SK-N-SH (cell line): ENCODE measurements around the gene MAP2K3. TPM values are rescaled to one million over a fixed set of nuclear protein-coding genes. Genes with fewer than 3 reads are reported as not detected.

Source experiments
- CTCF ChIA-PET: fragments of 300-600, 350-600 bp; formaldehyde crosslinking; extraction: SDS; loops from one replicate; lab custom pipeline; 2021; lab: Yijun Ruan, JAX
- POLR2A ChIA-PET: fragments of 350-600 bp; sonication (Branson Sonifier 250); formaldehyde crosslinking; extraction: SDS; loops from one replicate; lab custom pipeline; 2020; ENCODE audit warnings: antibody characterized with exemption, inconsistent platforms; lab: Yijun Ruan, JAX
- DNase-seq: peaks from one replicate; pipeline ENCODE4 v3.0.0; 2012
- H2AFZ ChIP-seq: fragments of 200-600 bp; sonication (generic); 2 replicates; pipeline ENCODE4 v1.8.1; 2016; ENCODE audit warnings: antibody characterized with exemption, mild to moderate bottlenecking, low read depth
- H3F3A ChIP-seq: fragments of 200-600 bp; sonication (generic); replicated peaks from 2 replicates; pipeline ENCODE3; 2016; ENCODE audit warnings: antibody characterized with exemption, mild to moderate bottlenecking; ENCODE audit not compliant: insufficient read depth
- H3K27ac ChIP-seq, 2 experiments: fragments of 200-500 bp in 1 of 2; fragments of 200-600 bp in 1 of 2; sonication (Bioruptor generic) in 1 of 2; sonication (generic), shearing (Covaris generic) in 1 of 2; 2 replicates each; pipeline versions ENCODE4 v1.5.1 to v1.6.1; 2014 to 2016; ENCODE audit warnings: low read depth in 2 of 2, inconsistent platforms in 1 of 2, low read length in 1 of 2, mild to moderate bottlenecking in 1 of 2, mixed read lengths in 1 of 2
- H3K27me3 ChIP-seq: fragments of 200-600 bp; sonication (generic), shearing (Covaris generic); 2 replicates; pipeline ENCODE4 v1.6.1; 2016; ENCODE audit warnings: mixed run types; ENCODE audit not compliant: insufficient read depth
- H3K36me3 ChIP-seq, 2 experiments: fragments of 200-500 bp in 1 of 2; fragments of 200-600 bp in 1 of 2; sonication (Bioruptor generic) in 1 of 2; sonication (generic) in 1 of 2; replicated peaks in 1 of 2; 2 replicates each; pipeline versions ENCODE3 to v1.5.1; 2014 to 2016; ENCODE audit warnings: low read length in 1 of 2, mild to moderate bottlenecking in 1 of 2; ENCODE audit not compliant: insufficient read depth in 2 of 2, control insufficient read depth in 1 of 2
- H3K4me1 ChIP-seq, 2 experiments: fragments of 200-500 bp in 1 of 2; fragments of 200-600 bp in 1 of 2; sonication (Bioruptor generic) in 1 of 2; sonication (generic), shearing (Covaris generic) in 1 of 2; 2 replicates each; pipeline versions ENCODE4 v1.5.1 to v1.6.1; 2014 to 2016; ENCODE audit warnings: low read depth in 1 of 2, low read length in 1 of 2, mixed run types in 1 of 2; ENCODE audit not compliant: insufficient read depth in 2 of 2, control insufficient read depth in 1 of 2
- H3K4me2 ChIP-seq: fragments of 200-600 bp; sonication (generic), shearing (Covaris generic); 2 replicates; pipeline ENCODE4 v1.6.1; 2017; ENCODE audit warnings: mixed run types
- H3K4me3 ChIP-seq, 2 experiments: fragments of 200-500 bp in 1 of 2; fragments of 200-600 bp in 1 of 2; sonication (Bioruptor generic) in 1 of 2; sonication (generic), shearing (Covaris generic) in 1 of 2; 2 replicates each; pipeline versions ENCODE4 v1.5.1 to v1.8.1; 2014 to 2016; ENCODE audit warnings: low read depth in 2 of 2, inconsistent platforms in 1 of 2, low read length in 1 of 2, mild to moderate bottlenecking in 1 of 2, mixed read lengths in 1 of 2, moderate library complexity in 1 of 2
- H3K79me2 ChIP-seq: fragments of 200-600 bp; sonication (generic); 2 replicates; pipeline ENCODE4 v1.8.1; 2017; ENCODE audit warnings: mild to moderate bottlenecking; ENCODE audit not compliant: insufficient read depth
- H3K9ac ChIP-seq: fragments of 200-600 bp; sonication (generic); 2 replicates; pipeline ENCODE4 v1.6.1; 2017; ENCODE audit warnings: mixed run types
- H3K9me2 ChIP-seq: fragments of 200-600 bp; sonication (generic); 2 replicates; pipeline ENCODE4 v1.6.1; 2017; ENCODE audit warnings: mixed run types
- H3K9me3 ChIP-seq: fragments of 200-600 bp; sonication (generic); 2 replicates; pipeline ENCODE4 v1.6.1; 2017; ENCODE audit warnings: mixed run types, mild to moderate bottlenecking, moderate library complexity
- H4K20me1 ChIP-seq: fragments of 200-600 bp; sonication (generic); 2 replicates; pipeline ENCODE4 v1.6.1; 2017; ENCODE audit warnings: mild to moderate bottlenecking, mixed run types; ENCODE audit not compliant: insufficient read depth
- EP300 ChIP-seq, 2 experiments: IDR thresholded peaks; 2 replicates each; pipeline versions ENCODE4 v1.4.0 to v1.6.1; 2012; ENCODE audit warnings: borderline replicate concordance in 1 of 2, low read depth in 1 of 2, low read length in 1 of 2
- EZH2phosphoT487 ChIP-seq: fragments of 200-600 bp; sonication (generic); IDR thresholded peaks from 2 replicates; pipeline ENCODE4 v1.6.1; 2017; ENCODE audit warnings: low read depth, mixed run types, mild to moderate bottlenecking, antibody characterized with exemption, moderate library complexity, borderline replicate concordance
- FOSL2 ChIP-seq: IDR thresholded peaks from 2 replicates; pipeline ENCODE4 v1.4.0; 2012; ENCODE audit warnings: low read depth, mild to moderate bottlenecking, moderate library complexity, borderline replicate concordance
- FOXJ3 ChIP-seq: sonication (generic); formaldehyde crosslinking; IDR thresholded peaks from 2 replicates; pipeline ENCODE4 v1.5.1; 2020; ENCODE audit warnings: mild to moderate bottlenecking, missing genetic modification reagents
- GABPA ChIP-seq: IDR thresholded peaks from 2 replicates; pipeline ENCODE4 v1.4.0; 2012; ENCODE audit warnings: low read depth, mild to moderate bottlenecking
- MEF2A ChIP-seq: IDR thresholded peaks from 2 replicates; pipeline ENCODE4 v1.4.0; 2012; ENCODE audit warnings: low read depth, borderline replicate concordance
- MXI1 ChIP-seq: IDR thresholded peaks from 2 replicates; pipeline ENCODE4 v1.6.1; 2012; ENCODE audit warnings: mild to moderate bottlenecking, low read depth, low read length, improper control_type of control experiment
- NFIC ChIP-seq: IDR thresholded peaks from 2 replicates; pipeline ENCODE4 v1.4.0; 2012; ENCODE audit warnings: borderline replicate concordance
- NRF1 ChIP-seq: IDR thresholded peaks from 2 replicates; pipeline ENCODE4 v1.6.1; 2012; ENCODE audit warnings: low read depth, mild to moderate bottlenecking, low read length
- RAD21 ChIP-seq: IDR thresholded peaks from 2 replicates; pipeline ENCODE4 v1.6.1; 2012; ENCODE audit warnings: mild to moderate bottlenecking, low read length
- RXRA ChIP-seq: IDR thresholded peaks from 2 replicates; pipeline ENCODE4 v1.4.0; 2012; ENCODE audit warnings: low read depth, mild to moderate bottlenecking, borderline replicate concordance
- SIN3A ChIP-seq: IDR thresholded peaks from 2 replicates; pipeline ENCODE4 v1.6.1; 2012; ENCODE audit warnings: low read depth, mild to moderate bottlenecking, low read length, moderate library complexity, borderline replicate concordance
- TAF1 ChIP-seq: IDR thresholded peaks from 2 replicates; pipeline ENCODE4 v1.6.1; 2012; ENCODE audit warnings: low read depth, mild to moderate bottlenecking, low read length, moderate library complexity, borderline replicate concordance
- YY1 ChIP-seq: IDR thresholded peaks from 2 replicates; pipeline ENCODE4 v1.4.0; 2012; ENCODE audit warnings: low read depth, mild to moderate bottlenecking
- WGBS: methylation state at CpG from one replicate; pipeline ENCODE4 v1.1.6; 2017; ENCODE audit warnings: low lambda C conversion rate; 5-methylcytosine and 5-hydroxymethylcytosine counted together
- polyA plus RNA-seq, 3 experiments: library from polyadenylated mRNA; depleted of rRNA; stranded (reverse); fragments of >200 nt; gene quantifications; 2 replicates each; pipeline ENCODE4 v1.2.3, GENCODE V29; 2012
- TF ChIP-seq, protein P1 (sequence below): IDR thresholded peaks from 2 replicates; pipeline ENCODE4 v1.4.0; 2012; ENCODE audit warnings: low read depth, borderline replicate concordance
- TF ChIP-seq, protein P2 (sequence below): IDR thresholded peaks from 2 replicates; pipeline ENCODE4 v1.4.0; 2012; ENCODE audit warnings: low read depth
- TF ChIP-seq, protein P3 (sequence below): fragments of 150-350 bp; IDR thresholded peaks from 2 replicates; pipeline ENCODE4 v1.6.1; 2016; ENCODE audit warnings: mild to moderate bottlenecking, low read depth, low read length
- TF ChIP-seq, protein P4 (sequence below): fragments of 150-350 bp; IDR thresholded peaks from 2 replicates; pipeline ENCODE4 v1.6.1; 2017; ENCODE audit warnings: antibody characterized with exemption, low read length, low read depth, borderline replicate concordance

Gene MAP2K3
- polyA plus RNA-seq, 1 of the 3 experiments (the other 2 are of a cell fraction) = 30.0 TPM

DNA sequence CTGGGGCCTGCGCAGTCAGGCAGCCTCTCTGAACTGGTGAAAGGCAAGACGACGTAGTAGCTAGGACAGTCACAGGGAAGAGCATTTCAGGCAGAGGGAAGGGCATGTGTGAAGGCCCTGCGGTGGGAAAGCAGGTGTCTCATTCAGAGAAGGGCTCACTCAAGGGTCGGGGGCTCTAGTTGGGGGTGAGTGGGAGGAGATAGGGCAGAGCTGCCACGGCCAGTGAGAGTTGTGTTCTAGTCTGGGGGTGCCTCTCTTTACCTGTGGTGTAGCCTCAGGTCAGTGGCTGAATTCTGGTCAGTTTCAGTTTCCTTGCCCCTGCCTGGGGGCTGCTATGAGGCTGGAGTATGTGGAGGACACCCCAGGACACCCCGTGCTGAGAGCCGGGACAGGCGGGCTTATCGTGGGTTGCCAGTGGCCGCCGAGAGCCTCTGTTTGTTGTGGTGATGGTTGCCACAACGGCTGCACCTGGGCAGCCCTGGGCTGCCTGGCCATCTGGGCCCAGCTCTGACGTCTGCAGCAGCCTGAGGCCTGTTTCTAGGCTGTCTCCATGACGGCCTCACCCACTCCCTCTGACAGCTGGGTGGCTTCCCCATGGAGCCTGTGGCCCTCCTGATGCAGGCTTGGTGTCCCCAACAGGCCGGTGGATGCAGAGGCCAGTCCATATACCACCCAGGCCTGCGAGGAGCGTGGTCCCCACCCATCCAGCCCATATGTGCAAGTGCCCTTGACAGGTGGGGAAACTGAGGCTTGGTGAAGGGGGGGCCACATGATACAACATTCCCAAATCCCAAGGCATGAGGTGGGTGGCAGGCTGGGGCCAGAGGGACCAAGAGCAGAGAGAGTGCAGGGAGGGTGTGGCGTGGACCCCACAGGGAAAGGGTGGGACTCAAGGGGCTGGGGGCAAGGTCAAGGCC, 10.8 kb downstream of the MAP2K3 start:
- peaks cover 3 to 4% of the 10 kb centered on the region in 2 experiments for H3K36me3 ChIP-seq
- no peaks in the 10 kb centered on the region for H3K9me3 ChIP-seq
- no peak overlapping the region for H2AFZ ChIP-seq
- DNase-seq = peak; percentile 79
- peaks cover 8% of the 10 kb centered on the region; the same call in 1 of the 2 replicates for H3K27me3 ChIP-seq
- H4K20me1 ChIP-seq = peaks cover 89% of the 10 kb centered on the region
- WGBS = 40% methylated on average over 19 of the region's 19 CpGs
- no peaks in the 10 kb centered on the region for H3K9me2 ChIP-seq
- no peak overlapping the region for H3K4me3 ChIP-seq
- no peaks in the 10 kb centered on the region for H3F3A ChIP-seq
- peaks cover 87% of the 10 kb centered on the region for H3K79me2 ChIP-seq
- peaks cover 0 to 46% of the 10 kb centered on the region in 2 experiments; a peak in 1 of 4 replicates for H3K4me1 ChIP-seq
- CTCF ChIA-PET = interaction anchor here (0.8 to 2.4 kb wide), 5 partner anchors 10 to 218 kb away, joined by 3 to 8 read pairs (median 4); no protein-coding TSS in a partner anchor
- POLR2A ChIA-PET = interaction anchor here (0.6 kb wide), 1 partner anchor 16 kb away, joined by 3 read pairs; no protein-coding TSS in a partner anchor
- H3K9ac ChIP-seq = no peak overlapping the region
- peak overlapping the region in 1 of 2 experiments; percentile 43; a peak in 2 of 4 replicates for H3K27ac ChIP-seq
- TF ChIP-seq GABPA (no peak), EP300 (IDR thresholded peaks at IDR 0.05; ENCODE audit: borderline replicate concordance in 1 of 2, low read depth in 1 of 2, low read length in 1 of 2) (peak in 1 of 2 experiments; percentile 42; a peak in 1 of 4 replicates)
- TF ChIP-seq, all 33 proteins: peak for 1
- H3K4me2 ChIP-seq = no peak overlapping the region

DNA sequence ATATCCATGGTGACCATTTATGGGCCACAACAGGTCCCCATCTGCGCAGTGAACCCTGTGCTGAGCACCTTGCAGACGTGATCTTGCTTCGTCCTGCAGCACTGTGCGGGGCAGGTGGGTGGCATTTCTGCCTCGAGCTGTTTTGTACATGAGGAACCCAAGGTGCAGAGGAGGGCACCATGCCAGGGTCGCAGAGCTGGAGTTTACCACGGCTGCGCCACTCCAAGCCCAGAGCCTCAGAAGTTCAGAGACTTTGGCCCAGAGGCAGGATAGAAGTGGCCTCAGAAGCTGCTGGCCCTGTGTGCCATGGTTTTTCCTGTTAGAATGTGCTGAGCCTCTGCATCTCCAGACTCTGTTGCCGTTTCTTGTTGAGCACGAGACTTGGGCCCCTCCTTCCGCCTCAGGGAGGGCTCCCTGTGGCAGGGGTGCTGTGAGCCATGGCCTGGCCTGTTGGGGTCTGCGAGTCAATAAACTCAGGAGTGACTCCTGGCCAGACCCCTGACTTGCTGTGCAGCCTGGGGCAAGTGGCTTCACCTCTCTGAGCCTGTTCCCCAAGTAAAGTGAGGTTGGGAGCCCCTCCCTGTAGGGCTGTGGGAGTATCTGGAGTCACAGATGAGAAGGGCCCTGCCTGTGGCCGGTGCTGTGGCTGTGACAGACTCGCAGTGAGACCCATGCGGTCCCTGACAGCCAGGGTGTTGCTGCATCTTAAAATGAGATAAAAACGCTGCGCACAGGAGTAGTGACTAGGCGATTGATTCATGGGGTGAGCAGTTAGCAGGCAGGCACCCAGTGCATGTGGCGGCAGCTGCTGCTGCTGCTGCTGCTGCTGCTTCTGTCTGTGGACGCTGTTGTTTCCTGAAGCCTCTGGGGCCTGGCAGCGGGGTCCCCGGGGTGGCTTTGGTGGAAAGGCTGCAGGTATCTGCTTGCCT, 11.8 kb downstream of the MAP2K3 start:
- WGBS = 44% methylated on average over 22 of the region's 22 CpGs
- Histone ChIP-seq H3K27ac (no peak overlapping the region), H3K36me3 (peaks cover 3 to 13% of the 10 kb centered on the region in 2 experiments), H4K20me1 (peaks cover 89% of the 10 kb centered on the region), H3K27me3 (peaks cover 10% of the 10 kb centered on the region; the same call in 1 of the 2 replicates), H2AFZ (no peak overlapping the region), H3K9me2 (no peaks in the 10 kb centered on the region), H3F3A (no peaks in the 10 kb centered on the region), H3K9ac (no peak overlapping the region), H3K4me2 (no peak overlapping the region), H3K79me2 (peaks cover 79% of the 10 kb centered on the region), H3K9me3 (no peaks in the 10 kb centered on the region), H3K4me1 (peaks cover 0 to 51% of the 10 kb centered on the region in 2 experiments; a peak in 1 of 4 replicates), H3K4me3 (no peak overlapping the region)
- DNase-seq = peak; percentile 31
- ChIA-PET CTCF (interaction anchor here (0.8 to 2.4 kb wide), 5 partner anchors 11 to 217 kb away, joined by 3 to 8 read pairs (median 4); no protein-coding TSS in a partner anchor), POLR2A (no interaction called here)
- TF ChIP-seq FOSL2 (no peak), YY1 (no peak), MXI1 (no peak), FOXJ3 (CRISPR knock-in tag) (no peak), RAD21 (no peak), RXRA (no peak), TAF1 (no peak), SIN3A (no peak), EZH2phosphoT487 (no peak), MEF2A (no peak), NRF1 (no peak), NFIC (no peak)
- TF ChIP-seq, protein P1, sequence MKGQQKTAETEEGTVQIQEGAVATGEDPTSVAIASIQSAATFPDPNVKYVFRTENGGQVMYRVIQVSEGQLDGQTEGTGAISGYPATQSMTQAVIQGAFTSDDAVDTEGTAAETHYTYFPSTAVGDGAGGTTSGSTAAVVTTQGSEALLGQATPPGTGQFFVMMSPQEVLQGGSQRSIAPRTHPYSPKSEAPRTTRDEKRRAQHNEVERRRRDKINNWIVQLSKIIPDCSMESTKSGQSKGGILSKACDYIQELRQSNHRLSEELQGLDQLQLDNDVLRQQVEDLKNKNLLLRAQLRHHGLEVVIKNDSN = no peak
- TF ChIP-seq, protein P2, sequence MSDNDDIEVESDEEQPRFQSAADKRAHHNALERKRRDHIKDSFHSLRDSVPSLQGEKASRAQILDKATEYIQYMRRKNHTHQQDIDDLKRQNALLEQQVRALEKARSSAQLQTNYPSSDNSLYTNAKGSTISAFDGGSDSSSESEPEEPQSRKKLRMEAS = no peak
- TF ChIP-seq, protein P3, sequence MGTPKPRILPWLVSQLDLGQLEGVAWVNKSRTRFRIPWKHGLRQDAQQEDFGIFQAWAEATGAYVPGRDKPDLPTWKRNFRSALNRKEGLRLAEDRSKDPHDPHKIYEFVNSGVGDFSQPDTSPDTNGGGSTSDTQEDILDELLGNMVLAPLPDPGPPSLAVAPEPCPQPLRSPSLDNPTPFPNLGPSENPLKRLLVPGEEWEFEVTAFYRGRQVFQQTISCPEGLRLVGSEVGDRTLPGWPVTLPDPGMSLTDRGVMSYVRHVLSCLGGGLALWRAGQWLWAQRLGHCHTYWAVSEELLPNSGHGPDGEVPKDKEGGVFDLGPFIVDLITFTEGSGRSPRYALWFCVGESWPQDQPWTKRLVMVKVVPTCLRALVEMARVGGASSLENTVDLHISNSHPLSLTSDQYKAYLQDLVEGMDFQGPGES = no peak
- TF ChIP-seq, protein P4, sequence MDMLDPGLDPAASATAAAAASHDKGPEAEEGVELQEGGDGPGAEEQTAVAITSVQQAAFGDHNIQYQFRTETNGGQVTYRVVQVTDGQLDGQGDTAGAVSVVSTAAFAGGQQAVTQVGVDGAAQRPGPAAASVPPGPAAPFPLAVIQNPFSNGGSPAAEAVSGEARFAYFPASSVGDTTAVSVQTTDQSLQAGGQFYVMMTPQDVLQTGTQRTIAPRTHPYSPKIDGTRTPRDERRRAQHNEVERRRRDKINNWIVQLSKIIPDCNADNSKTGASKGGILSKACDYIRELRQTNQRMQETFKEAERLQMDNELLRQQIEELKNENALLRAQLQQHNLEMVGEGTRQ = no peak
